HepG2 (cell line): Measurements from ENCODE around the gene ADAMTS17. TPM values are rescaled to one million over a fixed set of nuclear protein-coding genes. Genes with fewer than 3 reads are reported as not detected.

Experiments
- ATAC-seq: fragments of 200-7000 bp; cut with Tn5 transposase; 3 replicates; pipeline ENCODE4 v1.9.1; 2020; ENCODE audit warnings: mild to moderate bottlenecking, moderate library complexity
- BruUV-seq: library from RNA; stranded (reverse); fragments of 400-500 nt; replicated peaks from 2 replicates; lab custom pipeline; 2021; lab: Mats Ljungman, UMichigan
- CTCF ChIA-PET: fragments of 300-600 bp; formaldehyde crosslinking; extraction: SDS; loops from one replicate; lab custom pipeline; 2021; ENCODE audit warnings: low total read pairs, inconsistent platforms, low intra/inter-chr PET ratio; lab: Yijun Ruan, JAX
- POLR2A ChIA-PET: fragments of 350-600 bp; sonication (Branson Sonifier 250); formaldehyde crosslinking; loops from one replicate; lab custom pipeline; 2020; ENCODE audit warnings: antibody characterized with exemption, inconsistent platforms; lab: Yijun Ruan, JAX
- DNase-seq: peaks from one replicate; pipeline ENCODE4 v3.0.0-alpha.2; 2015; ENCODE audit warnings: low spot score
- FAIRE-seq: peaks from 3 replicates; lab custom pipeline; 2011; peaks lifted over from hg19 to GRCh38; lab: Jason Lieb, UNC
- H2AFZ ChIP-seq: one replicate; pipeline ENCODE4 v1.6.1; 2011; ENCODE audit warnings: low read length, inconsistent platforms
- H3K27ac ChIP-seq: fragments of 300-600 bp; 3 replicates; pipeline ENCODE4 v1.8.0; 2011; ENCODE audit warnings: mixed run types, mild to moderate bottlenecking, mixed read lengths, low read length, inconsistent platforms; ENCODE audit not compliant: insufficient read depth; ENCODE audit errors: extremely low read length
- H3K27me3 ChIP-seq, 2 experiments: fragments of 200-600 bp in 1 of 2; 2 replicates in 1 of 2; 3 replicates in 1 of 2; pipeline versions ENCODE4 v1.6.0 to v1.8.0; 2011; ENCODE audit warnings: low read length in 2 of 2, mild to moderate bottlenecking in 2 of 2, moderate library complexity in 2 of 2, inconsistent platforms in 1 of 2; ENCODE audit not compliant: insufficient read depth in 2 of 2, control insufficient read depth in 1 of 2
- H3K36me3 ChIP-seq, 2 experiments: fragments of 200-600 bp in 1 of 2; replicated peaks in 1 of 2; 2 replicates in 1 of 2; 3 replicates in 1 of 2; pipeline versions ENCODE4 v1.5.1 to v1.8.0; 2011; ENCODE audit warnings: low read length in 2 of 2, inconsistent platforms in 1 of 2; ENCODE audit not compliant: insufficient read depth in 2 of 2, control insufficient read depth in 1 of 2
- H3K4me1 ChIP-seq: 2 replicates; pipeline ENCODE4 v1.5.1; 2012; ENCODE audit warnings: low read length, inconsistent platforms; ENCODE audit not compliant: insufficient read depth
- H3K4me2 ChIP-seq: 2 replicates; pipeline ENCODE4 v1.6.0; 2011; ENCODE audit warnings: low read depth, low read length, inconsistent platforms
- H3K4me3 ChIP-seq, 3 experiments: fragments of 200-600 bp in 1 of 3; sonication (generic), shearing (Covaris generic) in 1 of 3; replicated peaks in 1 of 3; 2 replicates each; pipeline ENCODE4 v1.5.1; 2011 to 2016; ENCODE audit warnings: low read length in 3 of 3, inconsistent platforms in 2 of 3, low read depth in 2 of 3, mild to moderate bottlenecking in 2 of 3, control low read depth in 1 of 3, mixed read lengths in 1 of 3; ENCODE audit not compliant: insufficient read depth in 1 of 3
- H3K79me2 ChIP-seq: one replicate; pipeline ENCODE4 v1.6.1; 2011; ENCODE audit warnings: low read length, inconsistent platforms; ENCODE audit not compliant: insufficient read depth
- H3K9ac ChIP-seq: 2 replicates; pipeline ENCODE4 v1.6.0; 2011; ENCODE audit warnings: mild to moderate bottlenecking, low read depth, low read length, inconsistent platforms; ENCODE audit not compliant: insufficient read depth
- H3K9me3 ChIP-seq: 2 replicates; pipeline ENCODE4 v1.5.1; 2012; ENCODE audit warnings: mild to moderate bottlenecking, low read length
- H4K20me1 ChIP-seq: 2 replicates; pipeline ENCODE4 v1.6.0; 2011; ENCODE audit warnings: inconsistent platforms, mild to moderate bottlenecking, low read length, moderate library complexity; ENCODE audit not compliant: insufficient read depth
- HINFP ChIP-seq: sonication (generic); formaldehyde crosslinking; IDR thresholded peaks from 2 replicates; pipeline ENCODE4 v1.4.0; 2020; ENCODE audit warnings: low read depth, mild to moderate bottlenecking, missing genetic modification reagents
- NRL ChIP-seq: sonication (generic); formaldehyde crosslinking; IDR thresholded peaks from 2 replicates; pipeline ENCODE4 v1.5.0; 2020; ENCODE audit warnings: missing genetic modification reagents, mild to moderate bottlenecking, moderate library complexity, borderline replicate concordance
- SIX4 ChIP-seq: sonication (generic); formaldehyde crosslinking; IDR thresholded peaks from 2 replicates; pipeline ENCODE4 v1.4.0; 2020; ENCODE audit warnings: missing genetic modification reagents
- SP2 ChIP-seq: sonication (generic); formaldehyde crosslinking; IDR thresholded peaks from 2 replicates; pipeline ENCODE4 v1.5.1; 2020; ENCODE audit warnings: mild to moderate bottlenecking, missing genetic modification reagents
- TFE3 ChIP-seq: IDR thresholded peaks from 2 replicates; pipeline ENCODE4 v1.6.1; 2016
- ZBTB1 ChIP-seq: sonication (generic); formaldehyde crosslinking; IDR thresholded peaks from 2 replicates; pipeline ENCODE4 v1.4.0; 2020; ENCODE audit warnings: missing genetic modification reagents, borderline replicate concordance
- ZGPAT ChIP-seq: IDR thresholded peaks from 2 replicates; pipeline ENCODE4 v1.6.1; 2016; ENCODE audit warnings: mild to moderate bottlenecking
- ZNF138 ChIP-seq: sonication (generic); formaldehyde crosslinking; IDR thresholded peaks from 2 replicates; pipeline ENCODE4 v1.5.0; 2020; ENCODE audit warnings: mild to moderate bottlenecking, low read depth, missing genetic modification reagents
- ZNF18 ChIP-seq: sonication (generic); formaldehyde crosslinking; IDR thresholded peaks from 2 replicates; pipeline ENCODE4 v1.8.0; 2022; ENCODE audit warnings: mild to moderate bottlenecking, missing genetic modification reagents; ENCODE audit not compliant: insufficient replicate concordance
- ZNF264 ChIP-seq: sonication (generic); formaldehyde crosslinking; IDR thresholded peaks from 2 replicates; pipeline ENCODE4 v1.4.0; 2020; ENCODE audit warnings: missing genetic modification reagents
- ZNF530 ChIP-seq: sonication (generic); formaldehyde crosslinking; IDR thresholded peaks from 2 replicates; pipeline ENCODE4 v1.5.0; 2020; ENCODE audit warnings: low read depth, mild to moderate bottlenecking, missing genetic modification reagents
- ZNF547 ChIP-seq: sonication (generic); formaldehyde crosslinking; IDR thresholded peaks from 2 replicates; pipeline ENCODE4 v1.5.1; 2020; ENCODE audit warnings: mild to moderate bottlenecking, missing genetic modification reagents
- ZNF619 ChIP-seq: sonication (generic); formaldehyde crosslinking; IDR thresholded peaks from 2 replicates; pipeline ENCODE4 v1.4.0; 2020; ENCODE audit warnings: mild to moderate bottlenecking, missing genetic modification reagents
- whole genome bisulfite sequencing: methylation state at CpG from one replicate; pipeline ENCODE4 v1.1.6; 2017; ENCODE audit warnings: low lambda C conversion rate; 5-methylcytosine and 5-hydroxymethylcytosine counted together
- in situ Hi-C: cut with HindIII; loops from 2 replicates; pipeline ENCODE4 v1.10.0; 2017; ENCODE audit warnings: low pct_unique_long_range_greater_than_20kb; ENCODE audit not compliant: extremely low pct_ligation_motif_present
- intact Hi-C: fragments of 100-400 bp; cut with micrococcal nuclease; formaldehyde crosslinking; loops from one replicate; pipeline ENCODE4 v1.10.0; 2022; ENCODE audit not compliant: unreplicated experiment
- polyA plus RNA-seq, 8 experiments: library from polyadenylated mRNA; depleted of rRNA in 3 of 8; stranded (reverse) in 7 of 8; unstranded in 1 of 8; fragments of >200 nt; fragmentation: Illumina TruSeq in 4 of 8; extraction: Trizol in 4 of 8; gene quantifications; 2 replicates each; pipeline versions ENCODE4 v1.2.1 to v1.2.3, GENCODE V29; 2011 to 2016; ENCODE audit warnings: low read depth in 4 of 8, missing spikeins in 1 of 8, mixed read lengths in 1 of 8; ENCODE audit not compliant: insufficient read depth in 1 of 8
- total RNA-seq, 5 experiments: library from RNA; depleted of rRNA; stranded (reverse); fragments of >200 nt; fragmentation: Illumina TruSeq; extraction: Trizol; gene quantifications; 2 replicates each; pipeline ENCODE4 v1.2.3, GENCODE V29; 2016; ENCODE audit warnings: low read depth in 1 of 5

ADAMTS17 gene
- total and polyA plus RNA-seq, 2 of the 13 experiments (the other 11 are each of a cell fraction or from before 2014, with no cell fraction given) = 0.02 to 0.04 TPM

- Histone ChIP-seq H3K27ac (no peak overlapping the region), H2AFZ (no peak overlapping the region), H3K9ac (no peak overlapping the region), H3K27me3 (no peaks in the 10 kb centered on the region; a peak in 3 of 5 replicates), H3K79me2 (no peaks in the 10 kb centered on the region), H3K4me3 (no peak overlapping the region), H3K4me2 (no peak overlapping the region), H3K36me3 (no peaks in the 10 kb centered on the region), H4K20me1 (no peaks in the 10 kb centered on the region), H3K9me3 (no peaks in the 10 kb centered on the region), H3K4me1 (no peaks in the 10 kb centered on the region)
- FAIRE-seq (no peak), ATAC-seq (no peak), DNase-seq (no peak)
- ChIA-PET POLR2A (no interaction called here), CTCF (no interaction called here)
- intact Hi-C loops (no loop called here), in situ Hi-C loops (loop anchor here (10.0 to 25.0 kb wide), 3 partner anchors 52 to 1070 kb away; partner anchors contain the start of gene LRRC28)
- TF ChIP-seq ZNF547 (no peak), ZNF138 (CRISPR knock-in tag) (no peak), ZNF264 (no peak), ZNF530 (no peak), TFE3 (CRISPR knock-in tag) (no peak), ZBTB1 (CRISPR knock-in tag) (no peak), NRL (no peak), HINFP (CRISPR knock-in tag) (no peak), ZNF619 (CRISPR knock-in tag) (no peak), SIX4 (CRISPR knock-in tag) (no peak), ZGPAT (no peak), SP2 (CRISPR knock-in tag) (no peak), ZNF18 (CRISPR knock-in tag) (no peak)
- no TSS peak for BruUV-seq
- WGBS = 33% methylated on average over 5 of the region's 6 CpGs
Measured at GRCh38 chr15:100332721-100333120, 9.1 kb downstream of the ADAMTS17 start.
